Left forelimb (tissue), 1 donor: ENCODE measurements around the gene POLN.
A peak's percentile ranks its signal among the peaks of the same experiment; 100 is the strongest.

ENCODE experiments used
- DNase-seq: peaks from one replicate; pipeline ENCODE4 v3.0.0-alpha.2; 2018; ENCODE audit warnings: low spot score

Gene POLN

GRCh38 chr4:2241410-2242353 lies at the start of gene POLN, which contains the start of gene HAUS3:
Gene POLN, minus strand, starts transcription at chr4:2242121. Its CDS starts 12,890 bp downstream, at chr4:2229231.
Gene HAUS3, minus strand, starts transcription at chr4:2242121. Its CDS starts 1,175 bp downstream, at chr4:2240946.
- peak; percentile 98 for DNase-seq

- DNase-seq: peak; percentile 63
These were observed 49.2 kb upstream of the POLN start for GRCh38 chr4:2290974-2291704.

GRCh38 chr4:2290488-2290887 lies 48.6 kb upstream of the POLN start:
- peak; percentile 56 for DNase-seq

- DNase-seq: peak; percentile 64
These were observed 48.0 kb upstream of the POLN start for GRCh38 chr4:2289955-2290333.

GRCh38 chr4:2289311-2289954 lies 47.5 kb upstream of the POLN start:
- peak; percentile 53 for DNase-seq

GRCh38 chr4:2288051-2288541 lies 46.2 kb upstream of the POLN start:
- no peak for DNase-seq

GRCh38 chr4:2287594-2287915 lies 45.6 kb upstream of the POLN start:
- DNase-seq: no peak

GRCh38 chr4:2286904-2287593 lies 45.1 kb upstream of the POLN start:
- no peak for DNase-seq

GRCh38 chr4:2285613-2286381 lies 43.9 kb upstream of the POLN start:
- DNase-seq: no peak

GRCh38 chr4:2284934-2285612 lies 43.2 kb upstream of the POLN start:
- no peak for DNase-seq

- DNase-seq: no peak
These were observed 42.4 kb upstream of the POLN start for GRCh38 chr4:2284161-2284933.

- no peak for DNase-seq
These were observed 41.3 kb upstream of the POLN start for GRCh38 chr4:2283199-2283711.

- DNase-seq: no peak
These were observed 39.8 kb upstream of the POLN start for GRCh38 chr4:2281575-2282343.

GRCh38 chr4:2280531-2281300 lies 38.8 kb upstream of the POLN start:
- no peak for DNase-seq

- DNase-seq: no peak
These were observed 36.0 kb upstream of the POLN start for GRCh38 chr4:2277956-2278355.

GRCh38 chr4:2276581-2277325 lies 34.8 kb upstream of the POLN start:
- no peak for DNase-seq
